SK-N-SH treated with all-trans-retinoic acid at 6 μM for 48 hours (cell line): ENCODE measurements around the gene ZC4H2.

Experiments
- ESRRG ChIP-seq: fragments of 250-450 bp; sonication (Bioruptor Pico); IDR thresholded peaks from 2 replicates; pipeline ENCODE4 v1.6.1; 2021; ENCODE audit warnings: mild to moderate bottlenecking
- PPARA ChIP-seq: fragments of 250-450 bp; sonication (Bioruptor Pico); IDR thresholded peaks from 2 replicates; pipeline ENCODE4 v1.5.0; 2020; ENCODE audit warnings: mild to moderate bottlenecking, borderline replicate concordance
- RARB ChIP-seq: fragments of 250-450 bp; sonication (Bioruptor Pico); IDR thresholded peaks from 2 replicates; pipeline ENCODE4 v1.8.0; 2021; ENCODE audit warnings: mild to moderate bottlenecking, moderate library complexity
- SNAI2 ChIP-seq: fragments of 250-450 bp; sonication (Bioruptor Pico); IDR thresholded peaks from 2 replicates; pipeline ENCODE4 v1.5.0; 2020; ENCODE audit warnings: mild to moderate bottlenecking, moderate library complexity
- TCF4 ChIP-seq: fragments of 250-450 bp; sonication (Bioruptor Pico); IDR thresholded peaks from 2 replicates; pipeline ENCODE4 v1.8.0; 2021; ENCODE audit warnings: mild to moderate bottlenecking, moderate library complexity, borderline replicate concordance
- ZFP3 ChIP-seq: fragments of 250-450 bp; sonication (Bioruptor Pico); IDR thresholded peaks from 2 replicates; pipeline ENCODE4 v1.5.0; 2020; ENCODE audit warnings: mild to moderate bottlenecking, moderate library complexity
- ZFP30 ChIP-seq: fragments of 450-650 bp; formaldehyde crosslinking; IDR thresholded peaks from 2 replicates; pipeline ENCODE4 v1.5.0; 2022; ENCODE audit warnings: mild to moderate bottlenecking, moderate library complexity
- ZNF565 ChIP-seq: fragments of 450-650 bp; formaldehyde crosslinking; conservative IDR thresholded peaks from 2 replicates; pipeline ENCODE4 v1.5.0; 2020; ENCODE audit warnings: low read depth, mild to moderate bottlenecking, moderate library complexity
- ZNF70 ChIP-seq: fragments of 450-650 bp; formaldehyde crosslinking; IDR thresholded peaks from 2 replicates; pipeline ENCODE4 v1.5.0; 2020; ENCODE audit warnings: mild to moderate bottlenecking, moderate library complexity
- TF ChIP-seq, protein P1 (sequence below): fragments of 250-450 bp; sonication (Bioruptor Pico); IDR thresholded peaks from 2 replicates; pipeline ENCODE4 v1.8.0; 2020; ENCODE audit warnings: mild to moderate bottlenecking, moderate library complexity, borderline replicate concordance
- TF ChIP-seq, protein P2 (sequence below): fragments of 250-450 bp; sonication (Bioruptor Pico); IDR thresholded peaks from 2 replicates; pipeline ENCODE4 v1.5.1; 2020; ENCODE audit warnings: low read depth, mild to moderate bottlenecking, moderate library complexity
- TF ChIP-seq, protein P3 (sequence below): fragments of 250-450 bp; sonication (Bioruptor Pico); IDR thresholded peaks from 2 replicates; pipeline ENCODE4 v1.5.1; 2021; ENCODE audit warnings: mild to moderate bottlenecking, moderate library complexity
- TF ChIP-seq, protein P4 (sequence below): fragments of 250-450 bp; sonication (Bioruptor Pico); IDR thresholded peaks from 2 replicates; pipeline ENCODE4 v1.8.0; 2021; ENCODE audit warnings: low read depth, mild to moderate bottlenecking, moderate library complexity, borderline replicate concordance

DNA sequence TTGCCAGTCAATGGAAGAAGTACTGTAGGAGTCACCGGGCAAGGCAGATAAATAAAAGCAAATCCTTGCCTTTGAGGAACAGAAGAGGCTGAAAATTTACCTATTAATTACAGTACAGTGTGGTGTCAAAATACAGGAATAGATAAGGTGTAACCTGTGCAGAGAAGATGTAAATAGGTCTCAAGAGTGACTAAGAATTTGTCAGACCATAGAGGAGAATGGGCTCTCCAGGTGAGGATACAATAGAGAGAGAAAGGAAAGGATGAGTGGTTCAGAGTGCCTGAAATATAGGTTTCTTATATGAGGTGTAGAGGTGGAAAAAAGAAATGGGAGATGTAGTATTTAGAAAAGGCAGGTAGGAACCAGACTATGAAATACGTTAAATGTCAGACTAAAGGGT lies 801 bp upstream of the ZC4H2 start:
- TF ChIP-seq ZNF70 (CRISPR knock-in tag) (no peak), ZFP3 (no peak), ZNF565 (no peak), PPARA (CRISPR knock-in tag) (no peak), SNAI2 (CRISPR knock-in tag) (no peak), ESRRG (CRISPR knock-in tag) (no peak), ZFP30 (CRISPR knock-in tag) (no peak), RARB (CRISPR knock-in tag) (no peak), TCF4 (CRISPR knock-in tag) (no peak)
- TF ChIP-seq, protein P1, sequence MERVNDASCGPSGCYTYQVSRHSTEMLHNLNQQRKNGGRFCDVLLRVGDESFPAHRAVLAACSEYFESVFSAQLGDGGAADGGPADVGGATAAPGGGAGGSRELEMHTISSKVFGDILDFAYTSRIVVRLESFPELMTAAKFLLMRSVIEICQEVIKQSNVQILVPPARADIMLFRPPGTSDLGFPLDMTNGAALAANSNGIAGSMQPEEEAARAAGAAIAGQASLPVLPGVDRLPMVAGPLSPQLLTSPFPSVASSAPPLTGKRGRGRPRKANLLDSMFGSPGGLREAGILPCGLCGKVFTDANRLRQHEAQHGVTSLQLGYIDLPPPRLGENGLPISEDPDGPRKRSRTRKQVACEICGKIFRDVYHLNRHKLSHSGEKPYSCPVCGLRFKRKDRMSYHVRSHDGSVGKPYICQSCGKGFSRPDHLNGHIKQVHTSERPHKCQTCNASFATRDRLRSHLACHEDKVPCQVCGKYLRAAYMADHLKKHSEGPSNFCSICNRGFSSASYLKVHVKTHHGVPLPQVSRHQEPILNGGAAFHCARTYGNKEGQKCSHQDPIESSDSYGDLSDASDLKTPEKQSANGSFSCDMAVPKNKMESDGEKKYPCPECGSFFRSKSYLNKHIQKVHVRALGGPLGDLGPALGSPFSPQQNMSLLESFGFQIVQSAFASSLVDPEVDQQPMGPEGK (CRISPR knock-in tag), result no peak
- TF ChIP-seq, protein P2, sequence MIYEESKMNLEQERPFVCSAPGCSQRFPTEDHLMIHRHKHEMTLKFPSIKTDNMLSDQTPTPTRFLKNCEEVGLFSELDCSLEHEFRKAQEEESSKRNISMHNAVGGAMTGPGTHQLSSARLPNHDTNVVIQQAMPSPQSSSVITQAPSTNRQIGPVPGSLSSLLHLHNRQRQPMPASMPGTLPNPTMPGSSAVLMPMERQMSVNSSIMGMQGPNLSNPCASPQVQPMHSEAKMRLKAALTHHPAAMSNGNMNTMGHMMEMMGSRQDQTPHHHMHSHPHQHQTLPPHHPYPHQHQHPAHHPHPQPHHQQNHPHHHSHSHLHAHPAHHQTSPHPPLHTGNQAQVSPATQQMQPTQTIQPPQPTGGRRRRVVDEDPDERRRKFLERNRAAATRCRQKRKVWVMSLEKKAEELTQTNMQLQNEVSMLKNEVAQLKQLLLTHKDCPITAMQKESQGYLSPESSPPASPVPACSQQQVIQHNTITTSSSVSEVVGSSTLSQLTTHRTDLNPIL, result no peak
- TF ChIP-seq, protein P3, sequence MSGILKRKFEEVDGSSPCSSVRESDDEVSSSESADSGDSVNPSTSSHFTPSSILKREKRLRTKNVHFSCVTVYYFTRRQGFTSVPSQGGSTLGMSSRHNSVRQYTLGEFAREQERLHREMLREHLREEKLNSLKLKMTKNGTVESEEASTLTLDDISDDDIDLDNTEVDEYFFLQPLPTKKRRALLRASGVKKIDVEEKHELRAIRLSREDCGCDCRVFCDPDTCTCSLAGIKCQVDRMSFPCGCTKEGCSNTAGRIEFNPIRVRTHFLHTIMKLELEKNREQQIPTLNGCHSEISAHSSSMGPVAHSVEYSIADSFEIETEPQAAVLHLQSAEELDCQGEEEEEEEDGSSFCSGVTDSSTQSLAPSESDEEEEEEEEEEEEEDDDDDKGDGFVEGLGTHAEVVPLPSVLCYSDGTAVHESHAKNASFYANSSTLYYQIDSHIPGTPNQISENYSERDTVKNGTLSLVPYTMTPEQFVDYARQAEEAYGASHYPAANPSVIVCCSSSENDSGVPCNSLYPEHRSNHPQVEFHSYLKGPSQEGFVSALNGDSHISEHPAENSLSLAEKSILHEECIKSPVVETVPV (CRISPR knock-in tag), result no peak
- TF ChIP-seq, protein P4, sequence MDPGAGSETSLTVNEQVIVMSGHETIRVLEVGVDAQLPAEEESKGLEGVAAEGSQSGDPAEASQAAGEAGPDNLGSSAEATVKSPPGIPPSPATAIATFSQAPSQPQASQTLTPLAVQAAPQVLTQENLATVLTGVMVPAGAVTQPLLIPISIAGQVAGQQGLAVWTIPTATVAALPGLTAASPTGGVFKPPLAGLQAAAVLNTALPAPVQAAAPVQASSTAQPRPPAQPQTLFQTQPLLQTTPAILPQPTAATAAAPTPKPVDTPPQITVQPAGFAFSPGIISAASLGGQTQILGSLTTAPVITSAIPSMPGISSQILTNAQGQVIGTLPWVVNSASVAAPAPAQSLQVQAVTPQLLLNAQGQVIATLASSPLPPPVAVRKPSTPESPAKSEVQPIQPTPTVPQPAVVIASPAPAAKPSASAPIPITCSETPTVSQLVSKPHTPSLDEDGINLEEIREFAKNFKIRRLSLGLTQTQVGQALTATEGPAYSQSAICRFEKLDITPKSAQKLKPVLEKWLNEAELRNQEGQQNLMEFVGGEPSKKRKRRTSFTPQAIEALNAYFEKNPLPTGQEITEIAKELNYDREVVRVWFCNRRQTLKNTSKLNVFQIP, result no peak
